Amniotic epithelial cell (primary cell): ENCODE results near the gene ARHGEF7.
A peak's percentile ranks its signal among the peaks of the same experiment; 100 is the strongest.

Experiments
- DNase-seq: peaks from one replicate; pipeline ENCODE4 v3.0.0-alpha.2; 2010; ENCODE audit warnings: low read depth

The ARHGEF7 gene

DNA sequence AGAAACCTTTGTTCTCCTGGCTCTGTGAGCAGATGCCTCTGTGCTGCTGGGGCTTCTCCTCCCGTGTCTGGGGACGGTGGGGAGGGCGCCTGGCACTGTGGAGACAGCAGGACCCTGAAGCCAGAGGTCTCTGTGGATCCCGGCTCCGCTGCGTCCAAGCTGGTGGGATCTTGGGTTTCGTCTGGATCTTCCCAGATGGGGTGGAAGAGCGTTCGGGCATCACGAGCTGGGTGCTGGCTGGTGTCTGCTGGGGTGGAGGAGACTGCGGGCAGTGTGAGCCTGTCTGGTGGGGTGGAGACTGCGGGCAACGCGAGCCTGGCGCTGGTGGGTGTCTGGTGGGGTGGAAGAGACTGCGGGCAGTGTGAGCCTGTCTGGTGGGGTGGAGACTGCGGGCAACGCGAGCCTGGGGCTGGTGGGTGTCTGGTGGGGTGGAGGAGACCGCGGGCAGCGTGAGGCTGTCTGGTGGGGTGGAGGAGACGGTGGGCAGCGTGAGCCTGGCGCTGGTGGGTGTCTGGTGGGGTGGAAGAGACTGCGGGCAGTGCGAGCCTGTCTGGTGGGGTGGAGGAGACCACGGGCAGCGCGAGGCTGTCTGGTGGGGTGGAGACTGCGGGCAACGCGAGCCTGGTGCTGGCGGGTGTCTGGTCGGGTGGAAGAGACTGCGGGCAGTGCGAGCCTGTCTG lies 211.0 kb downstream of the ARHGEF7 start:
- no peak for DNase-seq

- DNase-seq, result no peak
These were observed 211.5 kb downstream of the ARHGEF7 start for GRCh38 chr13:111326621-111326965.

DNA sequence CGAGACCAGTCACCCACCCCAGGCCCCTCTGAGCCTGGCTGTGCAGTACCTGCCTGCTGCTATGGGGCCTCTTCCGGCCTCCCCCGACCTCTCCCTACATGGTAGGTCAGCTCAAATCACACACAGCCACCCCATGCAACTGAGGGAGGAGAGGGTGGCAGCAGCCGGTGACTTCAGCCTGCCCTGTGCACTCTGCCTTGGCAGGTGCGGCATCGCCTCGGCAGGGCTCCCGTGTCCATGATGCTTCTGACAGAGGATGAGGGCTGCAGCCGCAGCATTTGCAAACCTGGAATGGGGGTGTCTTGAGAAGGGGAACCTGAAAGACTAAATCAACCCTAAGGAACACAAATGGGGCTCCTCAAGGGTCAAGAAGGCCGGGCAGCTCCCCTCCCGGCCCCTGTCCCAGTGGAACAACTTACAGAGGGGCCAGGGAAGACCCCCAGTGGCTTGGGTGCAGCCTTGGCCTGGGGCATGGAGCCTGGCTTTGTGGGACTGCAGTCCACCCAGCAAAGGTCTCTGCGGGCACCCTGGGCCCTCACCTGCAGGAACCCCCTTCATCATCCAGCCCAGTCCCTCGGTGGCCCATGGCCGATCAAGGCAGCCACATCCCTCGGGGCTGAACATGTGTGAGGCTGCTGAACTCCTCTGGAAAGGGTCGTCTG lies 212.0 kb downstream of the ARHGEF7 start:
- no peak for DNase-seq

DNA sequence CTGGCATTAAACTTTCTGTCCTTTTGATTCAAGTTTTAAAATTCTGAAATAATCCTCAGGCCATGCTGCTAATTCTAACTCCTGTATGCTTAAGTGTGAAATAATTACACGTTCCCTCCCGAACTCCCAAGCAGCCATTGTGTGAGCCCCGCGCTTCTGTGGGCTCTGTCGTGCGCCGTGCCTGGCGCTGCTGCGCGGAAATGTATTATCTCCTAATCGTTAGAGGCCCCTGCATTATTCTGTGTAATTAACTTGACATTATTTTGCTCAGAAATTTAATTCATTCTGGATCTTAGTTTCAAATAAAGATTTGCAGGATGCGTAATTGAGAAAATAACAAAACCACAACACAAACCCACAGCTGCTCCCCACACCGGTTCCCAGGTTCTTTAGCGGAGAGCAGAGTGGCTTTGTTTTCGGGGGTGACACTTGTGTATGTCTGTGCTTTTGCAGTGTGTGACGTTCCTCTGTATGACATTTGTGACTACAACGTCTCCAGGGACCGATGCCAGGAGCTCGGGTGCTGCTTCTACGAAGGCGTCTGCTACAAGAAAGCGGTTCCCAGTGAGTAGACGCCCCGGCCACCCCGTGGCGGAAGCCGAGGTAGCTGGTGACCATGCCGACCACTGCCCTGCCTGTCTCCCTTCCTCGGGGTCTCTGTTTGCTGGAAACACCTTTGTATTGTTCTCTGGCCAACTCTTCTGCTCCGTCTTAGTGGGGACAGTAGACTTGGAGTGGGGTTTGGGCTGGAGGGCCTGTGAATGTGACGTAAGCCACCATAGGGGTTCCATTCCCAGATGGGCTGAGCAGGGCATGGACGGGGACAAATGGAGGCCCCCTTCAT lies 212.8 kb downstream of the ARHGEF7 start:
- no peak for DNase-seq

DNA sequence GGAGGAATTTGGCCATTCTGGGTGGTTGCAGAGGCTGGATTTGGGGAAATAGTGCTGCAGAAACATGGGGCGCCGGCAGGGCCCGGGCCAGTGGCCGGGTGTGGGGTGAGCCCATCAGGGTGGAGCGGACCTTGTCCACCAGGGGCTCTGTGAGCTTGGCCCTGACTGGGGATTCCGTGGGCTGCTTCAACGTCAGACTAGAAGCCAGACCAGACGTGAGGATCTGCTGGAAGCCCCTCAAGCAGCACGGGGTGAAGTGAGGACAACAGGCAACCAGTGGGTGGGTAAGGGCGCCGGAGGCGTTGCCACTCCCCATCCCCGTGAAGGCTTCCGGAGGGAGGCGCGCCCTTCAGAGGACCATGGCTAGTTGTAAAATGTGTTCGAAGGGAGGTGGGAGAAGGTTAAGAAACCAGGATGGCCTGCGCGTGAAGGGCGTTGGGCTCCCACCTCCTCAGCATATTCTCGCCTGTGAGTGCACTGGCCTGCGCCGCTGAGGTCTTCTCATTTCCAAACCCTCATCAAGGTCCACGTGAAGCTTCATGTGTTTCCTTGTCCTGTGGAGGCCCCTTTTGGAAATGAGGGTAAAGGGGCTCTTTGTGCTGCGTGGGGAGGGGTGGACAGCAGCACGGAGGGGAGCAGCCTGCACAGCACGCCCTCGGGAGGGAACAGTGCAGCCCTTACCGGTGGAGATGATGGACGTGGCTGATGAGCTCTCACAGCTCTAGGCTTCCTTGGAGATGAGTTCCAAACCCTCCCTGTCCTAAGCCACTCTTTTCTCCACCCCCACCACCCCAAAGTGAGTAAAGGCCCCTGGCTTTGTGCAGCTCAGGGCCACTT lies 213.7 kb downstream of the ARHGEF7 start:
- no peak for DNase-seq

GRCh38 chr13:111329641-111330040 lies 214.5 kb downstream of the ARHGEF7 start:
- no peak for DNase-seq

GRCh38 chr13:111330066-111330610 lies 215.0 kb downstream of the ARHGEF7 start:
- DNase-seq, result no peak

GRCh38 chr13:111335298-111335697 lies 220.2 kb downstream of the ARHGEF7 start:
- no peak for DNase-seq

GRCh38 chr13:111336666-111337065 lies 221.6 kb downstream of the ARHGEF7 start:
- DNase-seq, result peak; percentile 97

DNA sequence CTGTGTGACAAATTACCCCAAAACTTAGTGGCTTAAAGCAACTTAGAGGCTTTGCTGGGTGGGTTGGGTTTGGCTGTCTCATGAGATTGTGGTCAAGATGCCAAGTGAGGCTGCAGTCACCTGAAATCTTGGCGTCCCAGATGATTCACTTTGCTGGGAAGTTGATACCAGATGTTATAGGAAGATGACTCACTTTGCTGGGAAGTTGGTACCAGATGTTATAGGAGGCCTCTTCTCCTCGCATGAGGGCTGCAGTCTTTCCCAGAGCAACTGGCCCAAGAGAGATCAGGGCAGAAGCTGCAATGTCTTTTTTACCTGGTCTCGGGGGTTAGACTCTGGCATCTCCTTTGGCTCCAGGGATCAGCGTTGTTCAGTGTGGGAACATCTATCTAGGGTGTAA lies 222.1 kb downstream of the ARHGEF7 start:
- DNase-seq, result peak; percentile 93

GRCh38 chr13:111337741-111338140 lies 222.6 kb downstream of the ARHGEF7 start:
- peak; percentile 52 for DNase-seq

DNA sequence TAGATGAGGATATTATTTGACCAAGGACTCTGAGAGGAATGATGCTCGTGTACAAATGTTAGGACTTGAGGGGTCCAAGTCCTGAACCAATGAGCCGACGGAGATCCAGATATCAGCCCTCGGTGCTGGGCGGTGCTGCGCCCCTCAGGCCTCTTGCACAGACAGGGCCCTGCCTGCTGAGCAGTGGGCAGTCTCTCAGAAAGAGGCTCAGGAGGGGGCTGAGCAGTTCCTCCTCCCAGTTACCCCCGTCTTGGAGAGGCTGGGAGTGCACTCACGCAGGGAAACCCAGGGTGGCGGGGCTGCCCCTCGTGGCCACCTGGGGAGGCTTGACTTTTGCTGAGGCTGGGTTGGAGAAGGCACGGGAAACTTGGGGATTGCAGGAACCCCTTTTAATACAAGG lies 223.7 kb downstream of the ARHGEF7 start:
- no peak for DNase-seq

DNA sequence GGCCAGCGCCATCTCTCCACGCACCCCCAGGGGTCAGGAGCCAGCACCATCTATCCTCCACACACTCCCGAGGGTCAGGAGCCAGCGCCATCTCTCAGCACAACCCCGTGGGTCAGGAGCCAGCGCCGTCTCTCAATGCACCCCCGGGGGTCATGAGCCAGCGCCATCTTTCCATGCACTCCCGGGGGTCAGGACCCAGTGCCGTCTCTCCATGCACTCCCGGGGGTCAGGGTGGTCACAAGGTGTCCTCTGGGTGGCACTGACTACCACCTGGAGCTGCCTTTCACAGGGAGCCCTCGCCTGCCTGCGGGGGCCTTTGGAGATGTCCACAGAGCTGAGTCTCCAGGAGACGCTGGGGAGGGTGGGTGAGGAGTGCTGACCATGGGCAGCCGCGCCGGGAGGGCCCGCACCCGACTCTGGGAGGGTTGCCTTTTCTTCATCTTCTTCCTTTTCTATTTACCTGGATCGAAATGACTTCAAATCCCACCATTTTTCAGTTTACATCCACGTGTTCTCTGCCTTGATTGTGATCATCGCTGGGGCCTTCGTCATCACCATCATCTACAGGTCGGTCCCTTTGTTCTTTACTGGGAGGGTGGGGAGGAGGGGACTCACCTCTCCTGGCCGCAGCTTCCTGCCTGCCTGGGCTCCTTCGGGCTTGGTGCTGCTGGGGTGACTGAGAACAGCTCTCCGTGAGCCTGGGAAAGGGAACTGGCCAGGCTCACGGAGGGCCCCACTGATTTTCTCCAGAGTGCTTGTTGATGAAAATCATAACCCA lies 224.4 kb downstream of the ARHGEF7 start:
- no peak for DNase-seq

DNA sequence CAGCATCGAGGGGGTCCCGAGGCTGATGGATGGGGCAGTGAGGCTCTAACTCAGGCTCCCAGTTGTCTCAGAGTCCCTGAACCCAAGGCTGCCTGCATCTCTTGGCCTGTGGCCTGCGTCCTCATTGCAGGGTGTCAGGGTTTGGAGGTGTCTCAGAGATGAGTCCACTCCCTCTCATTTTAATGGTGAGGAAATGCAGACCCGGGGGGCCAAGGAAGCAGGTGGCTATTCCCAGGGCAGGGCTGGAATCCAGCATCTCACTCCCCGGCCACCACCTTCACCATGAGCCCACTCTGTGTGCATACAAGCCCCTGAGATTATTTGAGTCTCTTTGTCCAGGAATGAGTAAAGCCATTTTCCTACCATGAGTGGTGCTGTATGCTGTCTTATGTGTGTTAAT lies 226.8 kb downstream of the ARHGEF7 start:
- no peak for DNase-seq

GRCh38 chr13:111342721-111343120 lies 227.6 kb downstream of the ARHGEF7 start:
- DNase-seq, result no peak

DNA sequence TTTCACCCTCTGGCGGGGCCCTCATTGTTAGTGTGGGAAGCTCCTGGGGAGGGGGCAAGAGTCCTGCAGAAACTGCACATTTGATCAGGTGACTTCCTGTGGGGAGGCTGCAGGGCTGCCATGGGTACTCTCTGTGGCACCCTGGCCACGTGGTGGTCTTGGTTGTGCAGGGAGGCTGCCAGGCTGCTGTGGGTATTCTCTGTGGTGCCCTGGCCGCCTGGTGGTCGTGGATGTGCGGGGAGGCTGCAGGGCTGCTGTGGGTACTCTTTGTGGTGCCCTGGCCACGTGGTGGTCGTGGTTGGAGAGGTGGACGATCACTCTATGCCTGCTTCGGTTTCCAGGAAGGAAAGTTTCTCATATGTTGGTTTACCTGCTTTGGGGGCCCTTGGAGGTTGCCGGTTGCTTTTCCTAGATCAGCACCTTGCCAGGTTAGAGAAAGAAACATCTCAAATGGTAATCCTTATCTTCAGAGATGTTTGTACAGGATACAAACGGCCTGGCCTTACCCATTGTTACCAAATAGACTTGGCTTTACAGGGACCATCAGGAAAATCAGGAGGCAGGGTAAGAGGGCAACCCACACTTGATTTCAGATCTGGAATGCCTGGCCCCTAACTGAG lies 228.2 kb downstream of the ARHGEF7 start:
- no peak for DNase-seq

DNA sequence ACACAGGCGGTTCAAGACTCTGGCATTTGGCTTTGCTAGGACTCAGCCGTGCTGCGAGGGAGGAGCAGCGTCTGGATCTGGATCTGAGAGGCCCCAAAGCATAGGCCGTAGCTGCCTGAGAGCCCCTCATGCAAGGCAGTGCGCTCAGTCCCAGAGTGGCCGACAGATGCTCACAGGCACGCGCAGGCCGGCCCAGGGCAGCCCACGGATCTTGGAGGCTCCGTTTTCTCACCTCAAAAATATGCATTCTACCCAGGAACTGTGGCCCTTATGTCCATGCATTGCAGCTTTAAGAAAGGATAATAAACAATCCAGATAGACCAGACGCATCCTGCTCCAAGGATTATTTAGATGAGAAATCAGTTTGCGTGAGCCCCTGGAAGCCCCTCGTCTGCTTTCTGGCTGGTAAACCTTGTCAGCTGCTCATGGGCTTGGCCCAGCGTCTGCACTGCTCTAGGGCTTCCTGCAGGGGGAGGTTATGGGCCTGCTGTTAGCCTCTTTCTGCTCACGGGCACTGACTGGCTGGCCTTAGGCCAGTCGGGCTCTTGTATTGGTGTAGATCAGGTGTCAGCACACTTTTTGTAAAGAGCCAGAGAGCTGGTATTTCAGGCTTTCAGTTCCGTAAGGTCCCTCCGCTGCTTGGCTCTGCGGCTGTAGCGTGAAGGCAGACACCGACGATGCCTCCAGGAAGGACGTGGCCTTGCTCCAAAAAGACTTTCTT lies 229.5 kb downstream of the ARHGEF7 start:
- peak; percentile 48 for DNase-seq

DNA sequence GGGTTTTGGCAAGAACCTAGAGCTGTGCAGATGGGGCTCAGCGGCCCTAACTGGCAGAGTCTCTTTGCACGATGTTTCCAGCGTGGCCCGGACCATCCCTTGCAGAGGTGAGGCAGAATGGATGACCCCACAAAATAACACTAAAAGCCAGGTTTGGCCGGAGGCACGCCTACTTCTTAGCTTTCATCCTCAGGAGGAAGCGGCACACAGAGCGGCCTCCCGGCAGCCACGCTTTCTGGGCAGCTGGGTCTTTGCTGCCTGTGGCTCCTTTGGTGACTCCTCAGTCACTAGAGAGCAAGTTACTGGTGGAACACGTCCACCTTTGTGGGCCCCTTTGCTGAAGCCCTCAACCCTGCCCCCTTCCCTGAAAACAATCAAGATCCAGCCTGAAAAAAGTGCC lies 230.6 kb downstream of the ARHGEF7 start:
- DNase-seq, result no peak

- DNase-seq, result no peak
These were observed 231.1 kb downstream of the ARHGEF7 start for GRCh38 chr13:111346101-111346680.

- no peak for DNase-seq
These were observed 232.3 kb downstream of the ARHGEF7 start for GRCh38 chr13:111347438-111347837.
